ENCODE data around the gene SOCS4.
"Not testable (repeated sequence)": the region's sequence is repeated elsewhere in the genome, so short reads cannot be mapped to it uniquely, and the experiment has no call there.

GRCh38 chr14:55079961-55080360, 52.9 kb downstream of the SOCS4 start:
- TF ChIP-seq, protein P1, sequence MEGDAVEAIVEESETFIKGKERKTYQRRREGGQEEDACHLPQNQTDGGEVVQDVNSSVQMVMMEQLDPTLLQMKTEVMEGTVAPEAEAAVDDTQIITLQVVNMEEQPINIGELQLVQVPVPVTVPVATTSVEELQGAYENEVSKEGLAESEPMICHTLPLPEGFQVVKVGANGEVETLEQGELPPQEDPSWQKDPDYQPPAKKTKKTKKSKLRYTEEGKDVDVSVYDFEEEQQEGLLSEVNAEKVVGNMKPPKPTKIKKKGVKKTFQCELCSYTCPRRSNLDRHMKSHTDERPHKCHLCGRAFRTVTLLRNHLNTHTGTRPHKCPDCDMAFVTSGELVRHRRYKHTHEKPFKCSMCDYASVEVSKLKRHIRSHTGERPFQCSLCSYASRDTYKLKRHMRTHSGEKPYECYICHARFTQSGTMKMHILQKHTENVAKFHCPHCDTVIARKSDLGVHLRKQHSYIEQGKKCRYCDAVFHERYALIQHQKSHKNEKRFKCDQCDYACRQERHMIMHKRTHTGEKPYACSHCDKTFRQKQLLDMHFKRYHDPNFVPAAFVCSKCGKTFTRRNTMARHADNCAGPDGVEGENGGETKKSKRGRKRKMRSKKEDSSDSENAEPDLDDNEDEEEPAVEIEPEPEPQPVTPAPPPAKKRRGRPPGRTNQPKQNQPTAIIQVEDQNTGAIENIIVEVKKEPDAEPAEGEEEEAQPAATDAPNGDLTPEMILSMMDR (IDR thresholded peaks at IDR 0.05): not testable (repeated sequence)
- not testable (repeated sequence) for TF ChIP-seq POLR2A (IDR thresholded peaks at IDR 0.05; ENCODE audit: low read depth); EP300 (IDR thresholded peaks at IDR 0.05); POLR2AphosphoS5 (IDR thresholded peaks at IDR 0.05)
